Activated T-cell treated with anti-CD3 and anti-CD28 coated beads, Interleukin-2, amount 50 U/mL, for 1 hour (primary cell): ENCODE results near the gene CROCC2.

ENCODE experiments used
- DNase-seq: peaks from one replicate; pipeline ENCODE4 v3.0.0-alpha.2; 2020

CROCC2 gene

GRCh38 chr2:240959941-240960308, 53.8 kb downstream of the CROCC2 start:
- DNase-seq: no peak

- DNase-seq: no peak
These were observed 54.3 kb downstream of the CROCC2 start for GRCh38 chr2:240960309-240960970.

- no peak for DNase-seq
These were observed 55.1 kb downstream of the CROCC2 start for GRCh38 chr2:240960971-240961876.

- no peak for DNase-seq
These were observed 55.8 kb downstream of the CROCC2 start for GRCh38 chr2:240961910-240962299.

GRCh38 chr2:240962300-240963064, 56.3 kb downstream of the CROCC2 start:
- DNase-seq: no peak

GRCh38 chr2:240963065-240963867, 57.1 kb downstream of the CROCC2 start:
- DNase-seq: peak; percentile 11

- DNase-seq: peak; percentile 13
These were observed 58.0 kb downstream of the CROCC2 start for GRCh38 chr2:240963868-240964703.

GRCh38 chr2:240964704-240965295, 58.7 kb downstream of the CROCC2 start:
- DNase-seq: peak; percentile 8

- peak; percentile 15 for DNase-seq
These were observed 59.3 kb downstream of the CROCC2 start for GRCh38 chr2:240965296-240965904.

GRCh38 chr2:240965905-240966456, 59.8 kb downstream of the CROCC2 start:
- DNase-seq: no peak

GRCh38 chr2:240966457-240966905, 60.3 kb downstream of the CROCC2 start:
- no peak for DNase-seq

- no peak for DNase-seq
These were observed 61.0 kb downstream of the CROCC2 start for GRCh38 chr2:240966906-240967680.

GRCh38 chr2:240967681-240968621, 61.8 kb downstream of the CROCC2 start:
- no peak for DNase-seq

GRCh38 chr2:240968731-240969624, 62.8 kb downstream of the CROCC2 start:
- no peak for DNase-seq

- DNase-seq: no peak
These were observed 64.0 kb downstream of the CROCC2 start for GRCh38 chr2:240970104-240970503.

GRCh38 chr2:240970816-240971215, 64.7 kb downstream of the CROCC2 start:
- DNase-seq: no peak

GRCh38 chr2:240972201-240972600, 66.1 kb downstream of the CROCC2 start:
- no peak for DNase-seq
